ENCODE measurements around the gene IQGAP1.
A peak's percentile ranks its signal among the peaks of the same experiment; 100 is the strongest.

IQGAP1 gene

GRCh38 chr15:90478846-90479481 is 90.9 kb downstream of the IQGAP1 start:
- DNase-seq (ENCODE audit: low spot score), result no peak
- no peak for TF ChIP-seq CTCF (IDR thresholded peaks at IDR 0.05; ENCODE audit: poor library complexity, severe bottlenecking)
- H3K9me3 ChIP-seq (ENCODE audit: severe bottlenecking), result no peaks in the 10 kb centered on the region
- H3K36me3 ChIP-seq (ENCODE audit: low read depth), result peaks cover 89% of the 10 kb centered on the region
- H3K27me3 ChIP-seq (ENCODE audit: insufficient read depth, poor library complexity, severe bottlenecking), result no peaks in the 10 kb centered on the region
- H3K27ac ChIP-seq (ENCODE audit: poor library complexity, severe bottlenecking), result peak overlapping the region; percentile 87
- H3K4me3 ChIP-seq (ENCODE audit: severe bottlenecking), result no peak overlapping the region
- H3K4me1 ChIP-seq (ENCODE audit: insufficient read depth, poor library complexity, severe bottlenecking), result peaks cover 27% of the 10 kb centered on the region
- ATAC-seq (ENCODE audit: low read depth), result peak; percentile 35

GRCh38 chr15:90479656-90480055 is 91.6 kb downstream of the IQGAP1 start:
- H3K27ac ChIP-seq (ENCODE audit: poor library complexity, severe bottlenecking), result peak overlapping the region; percentile 87
- peaks cover 27% of the 10 kb centered on the region for H3K4me1 ChIP-seq (ENCODE audit: insufficient read depth, poor library complexity, severe bottlenecking)

GRCh38 chr15:90481023-90481422 is 93.0 kb downstream of the IQGAP1 start:
- peaks cover 93% of the 10 kb centered on the region for H3K36me3 ChIP-seq (ENCODE audit: low read depth)
- peak overlapping the region; percentile 87 for H3K27ac ChIP-seq (ENCODE audit: poor library complexity, severe bottlenecking)
- H3K9me3 ChIP-seq (ENCODE audit: severe bottlenecking), result no peaks in the 10 kb centered on the region
- H3K4me1 ChIP-seq (ENCODE audit: insufficient read depth, poor library complexity, severe bottlenecking), result peaks cover 27% of the 10 kb centered on the region
- TF ChIP-seq CTCF (IDR thresholded peaks at IDR 0.05; ENCODE audit: poor library complexity, severe bottlenecking), result no peak
- H3K4me3 ChIP-seq (ENCODE audit: severe bottlenecking), result no peak overlapping the region
- ATAC-seq (ENCODE audit: low read depth), result no peak
- H3K27me3 ChIP-seq (ENCODE audit: insufficient read depth, poor library complexity, severe bottlenecking), result no peaks in the 10 kb centered on the region
- DNase-seq (ENCODE audit: low spot score), result no peak

More at GRCh38 chr15:90479656-90480055, 91.6 kb downstream of the IQGAP1 start:
- peak; percentile 95 for ATAC-seq (ENCODE audit: low read depth)
- peak; percentile 90 for DNase-seq (ENCODE audit: low spot score)
- Histone ChIP-seq H3K4me3 (ENCODE audit: severe bottlenecking) (no peak overlapping the region), H3K27me3 (ENCODE audit: insufficient read depth, poor library complexity, severe bottlenecking) (no peaks in the 10 kb centered on the region), H3K9me3 (ENCODE audit: severe bottlenecking) (no peaks in the 10 kb centered on the region), H3K36me3 (ENCODE audit: low read depth) (peaks cover 90% of the 10 kb centered on the region)
- no peak for TF ChIP-seq CTCF (IDR thresholded peaks at IDR 0.05; ENCODE audit: poor library complexity, severe bottlenecking)

GRCh38 chr15:90482124-90483011 is 94.3 kb downstream of the IQGAP1 start:
- peaks cover 27% of the 10 kb centered on the region for H3K4me1 ChIP-seq (ENCODE audit: insufficient read depth, poor library complexity, severe bottlenecking)
- H3K4me3 ChIP-seq (ENCODE audit: severe bottlenecking), result no peak overlapping the region
- H3K36me3 ChIP-seq (ENCODE audit: low read depth), result peaks cover 93% of the 10 kb centered on the region
- no peak overlapping the region for H3K27ac ChIP-seq (ENCODE audit: poor library complexity, severe bottlenecking)
- no peak for DNase-seq (ENCODE audit: low spot score)
- no peaks in the 10 kb centered on the region for H3K9me3 ChIP-seq (ENCODE audit: severe bottlenecking)
- peak; percentile 94 for TF ChIP-seq CTCF (IDR thresholded peaks at IDR 0.05; ENCODE audit: poor library complexity, severe bottlenecking)
- no peak for ATAC-seq (ENCODE audit: low read depth)
- no peaks in the 10 kb centered on the region for H3K27me3 ChIP-seq (ENCODE audit: insufficient read depth, poor library complexity, severe bottlenecking)

- TF ChIP-seq CTCF (IDR thresholded peaks at IDR 0.05; ENCODE audit: poor library complexity, severe bottlenecking), result no peak
- Histone ChIP-seq H3K27ac (ENCODE audit: poor library complexity, severe bottlenecking) (no peak overlapping the region), H3K36me3 (ENCODE audit: low read depth) (peaks cover 93% of the 10 kb centered on the region), H3K4me1 (ENCODE audit: insufficient read depth, poor library complexity, severe bottlenecking) (peaks cover 26% of the 10 kb centered on the region), H3K27me3 (ENCODE audit: insufficient read depth, poor library complexity, severe bottlenecking) (no peaks in the 10 kb centered on the region), H3K4me3 (ENCODE audit: severe bottlenecking) (no peak overlapping the region), H3K9me3 (ENCODE audit: severe bottlenecking) (no peaks in the 10 kb centered on the region)
- DNase-seq (ENCODE audit: low spot score) (no peak), ATAC-seq (ENCODE audit: low read depth) (no peak)
Observed at GRCh38 chr15:90483012-90483307, 94.9 kb downstream of the IQGAP1 start.

All from RWPE2 (cell line).